OCI-LY3 (cell line): ENCODE measurements around the gene RAPGEF3.

ENCODE experiments used
- H2AFZ ChIP-seq: fragments of 200-600, 300-600 bp; shearing (Covaris generic); 2 replicates; pipeline ENCODE4 v1.6.0; 2014; ENCODE audit warnings: antibody characterized with exemption, low read depth, low read length
- H3K27ac ChIP-seq: fragments of 200-600, 300-600 bp; sonication (generic); 2 replicates; pipeline ENCODE4 v1.5.1; 2014; ENCODE audit warnings: mild to moderate bottlenecking, low read length, moderate library complexity, mixed read lengths
- H3K27me3 ChIP-seq: fragments of 200-600, 300-600 bp; sonication (generic); 2 replicates; pipeline ENCODE4 v1.6.1; 2014; ENCODE audit warnings: low read depth, low read length, mixed read lengths
- H3K36me3 ChIP-seq: fragments of 200-600, 300-600 bp; sonication (generic); replicated peaks from 2 replicates; pipeline ENCODE3; 2014; ENCODE audit warnings: low read depth, low read length, mixed read lengths
- H3K4me1 ChIP-seq: fragments of 300-600, 200-600 bp; sonication (generic); 2 replicates; pipeline ENCODE4 v1.6.1; 2014; ENCODE audit warnings: low read length, mixed read lengths
- H3K4me2 ChIP-seq: fragments of 200-600, 300-600 bp; sonication (generic); 2 replicates; pipeline ENCODE4 v1.6.1; 2014; ENCODE audit warnings: low read length, mixed read lengths
- H3K4me3 ChIP-seq: fragments of 300-600, 200-600 bp; sonication (generic); 2 replicates; pipeline ENCODE4 v1.5.1; 2014; ENCODE audit warnings: antibody characterized with exemption, mild to moderate bottlenecking, low read length, moderate library complexity
- H3K79me2 ChIP-seq: fragments of 300-600, 200-600 bp; shearing (Covaris generic); 2 replicates; pipeline ENCODE4 v1.6.1; 2014; ENCODE audit warnings: mild to moderate bottlenecking, low read length, mixed read lengths
- H3K9ac ChIP-seq: fragments of 300-600, 200-600 bp; shearing (Covaris generic); 2 replicates; pipeline ENCODE4 v1.6.0; 2014; ENCODE audit warnings: mild to moderate bottlenecking, low read length, moderate library complexity
- H3K9me3 ChIP-seq: fragments of 200-600, 300-600 bp; shearing (Covaris generic); 2 replicates; pipeline ENCODE4 v1.6.1; 2014; ENCODE audit warnings: low read length, mixed read lengths; ENCODE audit not compliant: insufficient read depth
- H4K20me1 ChIP-seq: fragments of 200-600, 300-600 bp; sonication (generic); 2 replicates; pipeline ENCODE4 v1.6.1; 2016; ENCODE audit warnings: low read length, mixed read lengths; ENCODE audit not compliant: insufficient read depth
- CTCF ChIP-seq: fragments of 200-600, 300-600 bp; sonication (generic); IDR thresholded peaks from 2 replicates; pipeline ENCODE4 v1.5.1; 2014; ENCODE audit warnings: antibody characterized with exemption, low read length, low read depth
- EZH2phosphoT487 ChIP-seq: fragments of 200-600 bp; shearing (Covaris generic); IDR thresholded peaks from 2 replicates; pipeline ENCODE4 v1.6.1; 2018; ENCODE audit warnings: antibody characterized with exemption, mixed run types, low read depth

The RAPGEF3 gene

GRCh38 chr12:47739979-47740378 is 18.7 kb downstream of the RAPGEF3 start:
- H3K4me3 ChIP-seq, result peak overlapping the region; percentile 69
- H2AFZ ChIP-seq, result peak overlapping the region; percentile 61; the same call in 1 of the 2 replicates
- no peak for TF ChIP-seq EZH2phosphoT487
- peak overlapping the region; percentile 80 for H3K4me2 ChIP-seq
- peak overlapping the region; percentile 64 for H3K9ac ChIP-seq
- peaks cover 23% of the 10 kb centered on the region for H3K27me3 ChIP-seq
- H3K79me2 ChIP-seq, result no peaks in the 10 kb centered on the region
- H3K9me3 ChIP-seq, result no peaks in the 10 kb centered on the region
- peaks cover 23% of the 10 kb centered on the region for H3K4me1 ChIP-seq
- H3K27ac ChIP-seq, result 0 out of 2 replicates have a peak overlapping the region, but pooled peaks have one; percentile 5
- H3K36me3 ChIP-seq, result no peaks in the 10 kb centered on the region
- no peaks in the 10 kb centered on the region for H4K20me1 ChIP-seq

- Histone ChIP-seq H3K79me2 (no peaks in the 10 kb centered on the region), H4K20me1 (no peaks in the 10 kb centered on the region), H3K27me3 (peaks cover 16% of the 10 kb centered on the region), H2AFZ (no peak overlapping the region), H3K4me2 (peak overlapping the region; percentile 80), H3K36me3 (no peaks in the 10 kb centered on the region), H3K4me1 (peaks cover 23% of the 10 kb centered on the region), H3K27ac (no peak overlapping the region), H3K9me3 (no peaks in the 10 kb centered on the region), H3K9ac (no peak overlapping the region), H3K4me3 (0 out of 2 replicates have a peak overlapping the region, but pooled peaks have one; percentile 69)
- TF ChIP-seq EZH2phosphoT487, result no peak
- TF ChIP-seq CTCF, result no peak
Measured at GRCh38 chr12:47739297-47739696, 19.4 kb downstream of the RAPGEF3 start.

- H3K4me2 ChIP-seq, result no peak overlapping the region
- H3K27me3 ChIP-seq, result peaks cover 5% of the 10 kb centered on the region
- TF ChIP-seq CTCF, result no peak
- TF ChIP-seq EZH2phosphoT487, result no peak
- H2AFZ ChIP-seq, result no peak overlapping the region
- no peak overlapping the region for H3K4me3 ChIP-seq
- H3K27ac ChIP-seq, result no peak overlapping the region
- H4K20me1 ChIP-seq, result no peaks in the 10 kb centered on the region
- no peak overlapping the region for H3K9ac ChIP-seq
- H3K9me3 ChIP-seq, result no peaks in the 10 kb centered on the region
- H3K36me3 ChIP-seq, result no peaks in the 10 kb centered on the region
- H3K4me1 ChIP-seq, result peaks cover 23% of the 10 kb centered on the region
- H3K79me2 ChIP-seq, result no peaks in the 10 kb centered on the region
Measured at GRCh38 chr12:47737936-47738594, 20.6 kb downstream of the RAPGEF3 start.

- Histone ChIP-seq H3K4me1 (peaks cover 23% of the 10 kb centered on the region), H3K4me2 (no peak overlapping the region)
Measured at GRCh38 chr12:47736877-47737676, 21.6 kb downstream of the RAPGEF3 start.

More at GRCh38 chr12:47736877-47737676, 21.6 kb downstream of the RAPGEF3 start:
- TF ChIP-seq EZH2phosphoT487 (no peak), CTCF (no peak)
- Histone ChIP-seq H3K27ac (no peak overlapping the region), H3K9me3 (no peaks in the 10 kb centered on the region), H2AFZ (no peak overlapping the region), H4K20me1 (no peaks in the 10 kb centered on the region), H3K27me3 (no peaks in the 10 kb centered on the region), H3K36me3 (no peaks in the 10 kb centered on the region), H3K9ac (no peak overlapping the region), H3K4me3 (no peak overlapping the region), H3K79me2 (no peaks in the 10 kb centered on the region)
